GM21737 (cell line): ENCODE data around the gene RNF148.
"Not testable (repeated sequence)": the region's sequence is repeated elsewhere in the genome, so short reads cannot be mapped to it uniquely, and the experiment has no call there.

Experiments
- ATAC-seq: cut with Tn5 transposase; IDR thresholded peaks from one replicate; pipeline ENCODE4 v1.9.1; 2021; ENCODE audit warnings: mild to moderate bottlenecking, moderate library complexity; ENCODE audit not compliant: unreplicated experiment

RNF148 gene

GRCh38 chr7:122691569-122692235 lies 11.0 kb downstream of the RNF148 start:
- ATAC-seq = no peak

DNA sequence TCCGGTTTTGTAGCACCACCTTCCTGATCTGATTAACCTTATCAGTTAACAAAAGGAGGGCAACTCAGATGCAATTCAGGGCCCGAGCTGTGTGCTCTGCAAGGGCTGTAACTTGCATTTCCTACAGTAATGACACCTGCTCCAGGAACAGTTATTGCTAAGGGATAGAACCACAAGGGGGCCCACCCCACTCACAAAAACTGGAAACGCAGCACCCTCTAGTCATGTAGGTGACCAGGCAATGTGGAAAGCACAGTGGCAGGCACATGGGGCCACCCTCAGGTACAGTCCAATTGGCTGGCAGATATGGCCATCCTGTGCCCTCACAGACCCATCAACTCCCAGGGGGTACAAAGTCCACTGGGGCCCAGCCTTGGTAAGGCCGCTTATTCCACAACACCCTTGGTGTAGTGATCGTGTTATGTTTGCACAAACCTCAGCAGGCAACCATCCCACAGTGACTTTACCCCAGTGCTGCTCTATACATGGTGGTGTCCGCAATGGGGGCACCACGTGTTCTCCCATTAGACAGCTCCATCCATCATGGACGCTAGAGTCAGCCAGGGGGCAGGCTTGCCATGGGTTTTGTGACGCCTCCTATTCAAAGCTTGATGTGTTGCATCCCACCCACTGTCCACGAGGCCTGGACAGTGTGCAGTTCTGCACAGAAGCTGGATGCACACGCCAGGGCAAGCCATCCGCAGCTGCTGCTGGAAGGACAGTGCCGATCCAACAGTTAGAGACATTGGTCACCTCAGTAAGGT lies 13.2 kb downstream of the RNF148 start:
- ATAC-seq = no peak

- ATAC-seq = no peak
Observed at GRCh38 chr7:122688400-122688998, 14.2 kb downstream of the RNF148 start.

DNA sequence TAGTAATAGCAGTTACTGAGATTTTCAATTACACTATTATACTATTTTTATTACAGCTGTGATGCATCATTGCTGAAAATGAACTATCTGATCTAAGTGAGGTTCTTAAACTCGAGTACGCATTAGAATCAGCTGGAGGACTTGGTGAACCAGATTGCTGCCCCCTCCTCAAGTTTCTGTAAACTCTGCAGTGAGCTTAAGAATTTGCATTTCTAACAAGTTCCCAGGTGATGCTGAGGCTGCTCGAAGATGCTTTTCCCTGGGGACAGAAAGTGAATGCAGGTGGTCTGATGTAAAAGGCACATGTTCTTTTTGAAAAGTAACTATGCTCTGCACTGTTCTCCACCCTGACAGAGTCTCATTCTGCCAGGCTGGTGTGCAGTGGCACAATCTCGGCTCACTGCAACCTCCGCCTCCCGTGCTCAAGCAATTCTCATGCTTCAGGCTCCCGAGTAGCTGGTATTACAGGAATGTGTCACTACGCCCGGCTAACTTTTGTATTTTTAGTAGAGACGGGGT lies 16.3 kb downstream of the RNF148 start:
- no peak for ATAC-seq

GRCh38 chr7:122684504-122684903 lies 18.2 kb downstream of the RNF148 start:
- no peak for ATAC-seq

DNA sequence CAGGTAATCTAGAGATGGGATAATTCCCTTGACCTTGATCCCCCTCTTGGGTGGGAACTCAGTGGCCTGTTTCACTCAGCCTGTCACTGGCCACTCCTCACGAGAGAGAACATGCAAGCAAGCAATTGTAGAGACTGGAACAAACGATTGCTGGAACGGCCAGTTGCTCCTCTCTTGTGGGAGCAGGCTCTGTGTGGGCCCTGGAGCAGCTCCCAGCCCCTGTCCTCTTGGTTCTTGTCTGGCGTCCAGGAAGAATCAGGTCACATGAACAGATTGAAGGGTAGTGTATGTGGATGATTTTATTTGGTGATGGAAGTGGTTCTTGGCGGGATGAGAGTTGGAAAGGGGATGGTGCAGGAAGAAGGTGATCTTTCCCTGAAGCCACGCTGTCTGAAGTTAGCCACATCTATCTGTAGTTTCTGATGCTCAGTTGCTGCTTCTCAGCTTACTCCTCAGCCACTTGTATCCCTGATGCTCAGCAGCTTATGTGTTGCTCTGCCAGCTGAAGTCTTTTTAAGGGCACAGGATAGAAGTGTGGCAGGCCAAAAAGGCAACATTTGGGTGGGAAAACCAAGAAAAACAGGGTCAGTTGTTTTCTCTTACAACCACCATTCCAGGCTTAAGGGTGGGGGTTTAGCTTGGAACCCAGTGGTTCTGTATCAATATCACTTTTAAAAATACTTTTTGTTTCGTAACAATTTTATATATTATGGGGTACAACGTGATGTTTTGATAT lies 19.7 kb downstream of the RNF148 start:
- no peak for ATAC-seq

DNA sequence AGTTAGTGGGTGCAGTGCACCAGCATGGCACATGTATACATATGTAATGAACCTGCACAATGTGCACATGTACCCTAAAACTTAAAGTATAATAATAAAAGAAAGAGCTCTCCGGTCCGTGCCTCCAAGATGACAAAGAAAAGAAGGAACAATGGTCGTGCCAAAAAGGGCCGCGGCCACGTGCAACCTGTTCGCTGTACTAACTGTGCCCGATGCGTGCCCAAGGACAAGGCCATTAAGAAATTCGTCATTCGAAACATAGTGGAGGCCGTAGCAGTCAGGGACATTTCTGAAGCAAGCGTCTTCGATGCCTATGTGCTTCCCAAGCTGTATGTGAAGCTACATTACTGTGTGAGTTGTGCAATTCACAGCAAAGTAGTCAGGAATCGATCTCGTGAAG lies 21.5 kb downstream of the RNF148 start:
- not testable (repeated sequence) for ATAC-seq

DNA sequence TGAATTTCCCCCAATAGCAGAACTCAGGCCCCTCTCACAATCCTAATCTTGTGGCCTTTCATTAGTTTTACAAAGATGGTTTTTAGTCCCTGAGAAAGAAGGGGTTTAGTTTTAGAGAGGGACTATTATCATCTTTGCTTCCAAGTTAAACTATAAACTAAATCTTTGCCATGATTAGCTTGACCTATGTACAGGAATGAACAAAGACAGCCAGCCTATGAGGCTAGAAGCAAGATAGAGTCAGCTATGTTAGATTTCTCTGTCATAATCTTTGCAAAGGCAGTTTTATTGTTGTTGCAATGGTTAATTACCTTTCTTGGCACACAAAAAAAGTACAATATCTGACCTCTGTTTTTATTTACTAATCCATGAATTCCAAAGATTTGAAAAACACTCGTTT lies 22.9 kb downstream of the RNF148 start:
- no peak for ATAC-seq

DNA sequence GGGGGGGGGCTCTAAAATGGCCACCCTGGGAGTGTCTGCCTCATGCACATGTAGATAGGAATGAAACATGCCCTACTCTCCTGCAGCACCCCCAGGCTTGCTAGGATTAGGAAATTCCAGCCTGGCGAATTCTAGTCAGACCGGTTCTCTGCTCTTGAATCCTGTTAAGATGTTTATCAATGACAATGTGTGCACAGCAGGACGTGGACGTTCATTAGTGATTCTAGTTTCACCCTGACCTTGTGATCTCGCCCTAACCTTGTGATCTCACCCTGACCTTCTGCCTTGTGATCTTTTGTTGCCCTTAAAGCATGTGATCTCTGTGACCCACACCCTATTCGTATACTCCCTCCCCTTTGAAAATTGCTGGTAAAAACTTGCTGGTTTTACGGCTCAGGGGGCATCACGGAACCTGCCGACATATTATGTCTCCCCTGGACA lies 23.4 kb downstream of the RNF148 start:
- ATAC-seq = not testable (repeated sequence)

GRCh38 chr7:122677149-122677548 lies 25.6 kb downstream of the RNF148 start:
- ATAC-seq = no peak

GRCh38 chr7:122676466-122676865 lies 26.3 kb downstream of the RNF148 start:
- ATAC-seq = no peak

DNA sequence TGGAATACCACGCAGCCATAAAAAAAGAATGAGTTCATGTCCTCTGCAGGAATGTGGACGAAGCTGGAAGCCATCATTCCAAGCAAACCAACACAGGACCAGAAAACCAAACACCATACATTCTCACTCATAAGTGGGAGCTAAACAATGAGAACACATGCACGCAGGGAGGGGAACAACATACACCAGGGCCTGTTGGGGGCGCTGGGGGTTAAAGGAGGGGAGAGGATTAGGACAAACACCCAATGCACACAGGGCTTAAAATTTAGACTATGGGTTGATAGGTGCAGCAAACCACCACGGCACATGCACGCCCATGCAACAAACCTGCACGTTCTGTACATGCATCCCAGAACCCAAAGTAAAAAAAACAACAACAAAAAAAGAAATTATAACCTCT lies 27.1 kb downstream of the RNF148 start:
- no peak for ATAC-seq

DNA sequence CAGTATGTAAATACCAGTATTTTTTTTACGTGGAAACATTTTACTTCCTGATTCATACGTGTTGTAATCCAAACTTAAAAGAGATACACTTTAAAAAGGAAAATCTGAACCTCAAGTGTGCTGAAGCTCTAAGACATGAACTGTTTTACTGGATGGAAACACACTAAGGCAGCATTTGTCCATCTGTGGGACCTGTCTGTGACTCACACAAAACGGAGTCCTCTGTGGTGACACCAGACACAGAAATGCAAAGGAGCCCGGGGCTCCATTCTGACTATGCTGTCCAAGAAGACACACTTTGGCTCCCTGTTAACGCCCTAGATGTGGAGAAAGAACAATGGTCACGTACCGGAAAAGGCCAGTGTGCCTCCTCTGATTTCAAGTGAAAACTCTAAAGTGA lies 27.7 kb downstream of the RNF148 start:
- ATAC-seq = no peak

GRCh38 chr7:122674502-122674901 lies 28.2 kb downstream of the RNF148 start:
- ATAC-seq = no peak

DNA sequence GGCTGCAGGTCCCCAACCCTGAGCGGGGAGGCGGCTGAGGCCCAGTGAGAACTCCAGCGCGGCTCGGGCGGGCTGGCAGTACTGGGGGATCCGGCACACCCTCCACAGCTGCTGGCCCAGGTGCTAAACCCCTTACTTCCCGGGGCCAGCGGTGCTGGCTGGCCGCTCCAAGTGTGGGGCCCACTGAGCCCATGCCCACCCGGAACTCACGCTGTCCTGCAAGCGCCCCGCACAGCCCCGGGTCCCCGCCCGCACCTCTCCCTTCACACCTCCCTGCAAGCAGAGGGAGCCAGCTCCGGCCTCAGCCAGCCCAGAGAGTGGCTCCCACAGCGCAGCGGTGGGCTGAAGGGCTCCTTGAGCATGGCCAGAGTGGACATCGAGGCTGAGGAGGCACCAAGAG lies 28.8 kb downstream of the RNF148 start:
- no peak for ATAC-seq

DNA sequence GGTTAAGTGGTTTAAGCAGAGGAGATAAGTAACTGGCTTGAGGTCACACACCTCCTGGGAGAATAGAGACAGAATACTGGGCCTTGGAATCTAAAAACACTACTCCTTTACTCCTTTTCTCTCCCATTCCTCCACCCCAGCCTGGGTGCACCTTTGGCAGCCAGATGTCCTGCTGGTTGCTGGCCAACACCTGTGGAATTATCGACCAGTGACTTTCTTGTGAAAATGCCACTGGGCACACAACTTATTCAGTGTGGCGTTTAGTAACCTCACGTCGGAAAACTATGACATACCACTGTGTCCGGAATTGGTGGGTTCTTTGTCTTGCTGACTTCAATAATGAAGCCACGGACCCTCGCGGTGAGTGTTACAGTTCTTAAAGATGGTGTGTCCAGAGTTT lies 30.2 kb downstream of the RNF148 start:
- ATAC-seq = no peak

- no peak for ATAC-seq
Observed at GRCh38 chr7:122663733-122664132, 39.0 kb downstream of the RNF148 start.

DNA sequence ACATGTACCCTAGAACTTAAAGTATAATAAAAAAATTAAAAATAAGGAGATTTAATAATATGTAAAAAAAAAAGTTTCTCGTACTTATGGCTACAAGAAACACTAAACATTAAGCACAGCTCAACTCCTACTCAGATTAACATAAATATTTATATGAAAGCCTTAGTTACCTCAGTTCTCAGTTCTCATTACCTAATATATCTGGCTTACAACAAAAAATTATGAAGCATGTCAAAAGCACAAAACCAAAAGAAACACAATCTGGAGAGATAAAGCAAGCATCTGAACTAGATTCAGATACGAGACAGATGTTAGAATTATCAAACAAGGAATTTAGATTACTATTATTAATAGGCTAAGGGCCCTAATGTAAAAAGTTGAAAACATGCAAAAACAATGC lies 43.9 kb downstream of the RNF148 start:
- ATAC-seq = no peak

- ATAC-seq = no peak
Observed at GRCh38 chr7:122653685-122654084, 49.0 kb downstream of the RNF148 start.

DNA sequence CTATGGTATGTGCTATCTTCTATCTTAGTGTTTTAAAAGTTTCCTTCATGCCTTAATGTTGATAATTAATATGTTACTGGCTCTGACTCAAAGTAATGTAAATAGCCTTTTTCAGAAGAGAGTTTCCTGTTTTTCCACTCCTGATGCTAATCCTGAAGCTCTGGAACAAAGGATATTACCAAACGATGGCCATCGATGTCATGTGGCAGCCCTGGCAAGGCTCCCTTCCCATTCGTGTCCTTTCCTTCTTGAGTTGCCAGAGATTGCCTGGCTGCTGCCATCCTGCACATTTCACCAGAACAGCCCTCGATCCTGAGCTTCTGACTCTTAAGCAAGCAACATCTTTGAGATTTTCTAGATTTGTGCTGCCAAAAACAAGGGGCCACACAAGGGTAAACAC lies 49.8 kb downstream of the RNF148 start:
- ATAC-seq = no peak
